GM10266 (cell line): Measurements from ENCODE around the gene SRRD.
"Not testable (repeated sequence)": the region's sequence is repeated elsewhere in the genome, so short reads cannot be mapped to it uniquely, and the experiment has no call there.

Experiments
- DNase-seq: peaks from one replicate; pipeline ENCODE4 v3.0.0; 2012; ENCODE audit errors: extremely low spot score
- CTCF ChIP-seq: IDR thresholded peaks from 2 replicates; pipeline ENCODE4 v1.5.1; 2012; ENCODE audit warnings: mild to moderate bottlenecking, low read depth; ENCODE audit not compliant: control insufficient read depth, insufficient read depth; ENCODE audit errors: missing control alignments

The SRRD gene

DNA sequence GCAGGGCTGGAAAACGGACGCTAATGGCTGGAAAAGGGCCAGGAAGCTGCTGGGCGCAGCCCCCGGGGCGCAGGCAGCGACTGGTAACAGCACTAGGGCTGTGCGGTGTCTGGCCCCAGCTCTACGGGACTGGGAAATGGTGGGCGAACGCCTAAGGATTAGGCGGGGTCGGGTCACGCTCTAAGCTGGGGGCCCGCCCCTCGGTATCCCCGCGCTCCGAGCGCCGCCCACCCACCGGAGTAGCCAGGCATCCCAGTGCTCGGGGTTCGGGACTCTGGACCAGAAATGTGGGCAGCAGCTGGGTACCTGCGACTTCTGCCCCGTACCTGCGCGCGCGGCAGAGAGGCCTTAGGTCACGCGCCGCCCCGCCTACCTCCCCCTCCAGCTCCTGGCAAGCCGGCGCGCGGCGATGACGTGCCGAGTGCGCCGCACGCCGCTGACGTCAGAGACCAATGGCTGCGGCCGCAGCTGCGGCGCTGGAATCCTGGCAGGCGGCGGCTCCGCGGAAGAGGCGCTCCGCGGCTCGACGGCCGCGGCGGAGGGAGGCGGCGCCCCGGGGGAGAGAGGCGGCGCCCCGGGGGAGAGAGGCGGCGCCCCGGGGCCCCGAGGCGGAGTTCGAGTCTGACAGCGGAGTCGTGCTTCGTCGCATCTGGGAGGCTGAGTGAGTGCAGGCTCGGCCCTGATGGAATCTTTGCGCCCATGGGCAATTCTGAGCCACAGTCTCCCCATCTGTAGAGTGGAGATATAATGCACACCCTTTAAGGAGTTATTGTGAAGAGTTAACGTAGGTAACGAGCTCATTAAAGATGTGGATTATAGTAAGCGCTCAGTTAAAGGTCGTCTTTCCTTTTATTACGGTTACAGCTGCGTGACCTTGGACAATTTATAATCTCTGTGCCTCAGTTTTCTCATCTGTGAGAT, at the start of gene SRRD, which contains the start of gene HPS4:
SRRD (plus strand) TSS at position 439 of the 921 bp plus-strand sequence; CDS start at position 453, 14 bp downstream.
HPS4 (minus strand) TSS at position 345 of the 921 bp plus-strand sequence. CDS start 2,021 bp downstream, outside the sequence.
- TF ChIP-seq CTCF = no peak
- DNase-seq = peak; percentile 90

DNA sequence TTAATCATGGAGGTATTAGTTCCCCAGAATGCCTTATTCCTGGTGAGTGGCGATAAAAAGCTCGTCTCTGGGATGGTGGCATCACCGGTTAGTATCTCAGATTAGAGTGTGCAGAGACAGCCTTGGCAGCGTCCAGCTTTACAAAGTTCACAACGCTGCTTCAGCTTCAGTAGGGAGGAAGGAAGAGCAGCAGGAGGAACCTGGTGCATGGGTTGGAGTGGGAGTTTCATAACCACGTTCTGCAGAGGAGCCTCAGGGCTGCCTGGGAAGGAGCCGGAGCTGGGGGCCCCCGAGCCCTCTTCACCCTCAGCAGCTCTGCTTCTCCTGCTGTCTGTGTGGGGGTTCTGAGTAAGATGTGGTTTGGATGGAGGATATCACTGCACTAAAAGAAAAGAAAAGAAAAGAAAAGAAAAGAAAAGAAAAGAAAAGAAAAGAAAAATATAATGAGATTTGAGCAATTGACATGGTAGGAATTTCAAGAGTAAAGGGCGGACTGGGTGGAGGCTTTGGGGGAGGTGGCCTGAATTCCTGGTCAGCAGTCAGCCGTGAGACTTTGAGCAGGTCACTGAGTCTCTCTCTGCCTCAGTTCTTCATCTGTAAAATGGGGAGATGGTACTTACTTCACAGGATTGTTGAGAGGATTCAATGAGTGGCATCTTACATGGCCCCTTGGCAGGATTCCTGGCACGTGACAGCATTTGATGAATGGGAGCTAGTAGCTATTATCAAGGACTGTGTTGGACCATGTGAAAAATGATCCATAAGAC, 48.2 kb upstream of the SRRD start:
- no peak for DNase-seq
- TF ChIP-seq CTCF = no peak

DNA sequence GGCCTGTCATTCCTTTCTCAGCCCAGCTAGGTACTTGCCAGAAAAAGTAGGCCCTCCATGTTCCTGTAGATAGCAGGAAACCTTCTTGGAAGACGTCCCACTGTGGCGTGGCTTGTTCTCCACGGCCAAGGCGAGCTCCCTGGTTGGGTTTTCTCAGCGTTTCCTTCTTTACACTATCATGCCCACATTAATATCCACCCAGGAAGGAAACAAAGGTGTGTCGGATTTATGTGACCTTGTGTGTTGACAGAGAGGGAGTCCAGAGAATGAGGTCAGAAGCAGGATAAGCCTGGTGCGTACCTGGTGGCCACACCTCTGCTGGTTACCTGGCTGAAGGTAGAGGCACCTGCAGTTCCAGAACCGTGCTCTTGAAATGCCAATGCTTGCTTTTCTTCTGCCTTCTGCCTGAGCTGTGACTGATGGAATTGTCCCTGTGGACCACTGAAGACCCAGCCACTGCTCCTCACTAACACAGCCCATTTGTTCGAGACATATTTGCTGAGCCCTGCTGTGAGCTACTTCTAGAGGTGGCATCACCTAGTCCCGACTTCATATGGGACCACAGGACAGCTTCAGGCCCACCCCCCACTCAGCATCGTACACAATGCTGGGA, 46.7 kb upstream of the SRRD start:
- TF ChIP-seq CTCF = no peak
- no peak for DNase-seq

DNA sequence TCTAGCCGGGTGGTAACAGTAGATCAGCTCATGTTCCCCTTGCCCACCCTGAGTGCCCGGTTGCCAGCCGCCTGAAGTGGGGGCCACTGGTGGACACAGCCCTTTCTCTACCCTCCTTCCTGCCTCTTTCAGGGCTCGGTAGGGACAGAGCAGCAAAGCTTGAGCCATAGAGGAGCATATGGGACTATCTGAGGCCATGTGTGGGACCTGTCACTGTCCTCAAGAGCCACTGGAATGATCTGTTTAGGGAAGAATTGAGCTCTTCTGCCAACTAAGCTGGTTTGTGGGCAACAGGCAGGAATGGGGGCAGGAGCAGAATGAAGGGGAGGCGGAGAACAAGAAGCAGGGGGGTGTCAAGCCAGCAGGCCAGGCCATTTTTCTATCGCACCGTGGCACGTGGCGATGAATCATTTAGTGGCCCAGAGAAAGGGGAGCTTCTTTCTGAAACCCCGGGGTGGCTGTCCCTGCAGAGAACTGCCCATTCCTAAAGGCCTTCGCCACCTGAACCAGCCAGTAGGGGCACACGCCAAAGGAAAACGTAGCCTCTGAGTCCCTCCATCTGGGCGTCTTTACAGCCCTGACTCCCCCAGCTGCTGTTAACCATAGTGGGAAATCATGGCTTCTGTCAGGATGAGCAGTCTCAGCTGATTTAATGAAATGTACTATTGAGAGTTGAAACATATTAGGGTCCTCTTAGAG, 45.8 kb upstream of the SRRD start:
- TF ChIP-seq CTCF = no peak
- no peak for DNase-seq

DNA sequence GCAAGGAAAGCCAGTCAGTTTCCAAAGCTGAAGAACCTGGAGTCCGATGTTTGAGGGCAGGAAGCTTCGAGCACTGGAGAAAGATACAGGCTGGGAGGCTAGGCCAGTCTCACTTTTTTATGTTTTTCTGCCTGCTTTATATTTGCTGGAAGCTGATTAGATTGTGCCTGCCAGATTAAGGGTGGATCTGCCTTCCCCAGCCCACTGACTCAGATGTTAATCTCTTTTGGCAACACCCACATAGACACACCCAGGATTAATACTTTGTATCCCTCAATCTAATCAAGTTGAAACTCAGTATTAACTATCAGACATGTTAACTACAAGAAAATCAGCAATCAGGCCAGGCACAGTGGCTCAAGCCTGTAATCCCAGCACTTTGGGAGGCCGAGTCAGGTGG, 44.9 kb upstream of the SRRD start:
- DNase-seq = not testable (repeated sequence)

DNA sequence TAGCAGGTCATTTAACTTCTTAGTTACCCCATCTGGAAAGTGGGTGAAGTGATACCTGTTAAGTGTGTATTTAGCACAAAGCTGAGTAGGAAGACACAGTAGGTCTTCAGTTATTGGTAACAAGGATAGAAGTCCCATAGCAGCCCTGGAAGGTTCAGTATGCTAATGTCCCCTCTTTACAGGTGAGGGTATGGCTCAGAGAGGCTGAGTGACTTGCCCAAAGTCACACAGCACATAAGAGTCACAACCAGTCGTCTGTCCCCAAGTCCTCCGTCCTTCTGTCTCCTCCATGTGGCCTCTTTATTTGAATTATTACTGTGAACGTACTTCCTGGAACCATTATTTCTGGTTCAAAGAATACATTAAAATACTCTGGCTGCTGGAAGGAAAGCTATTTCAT, 44.1 kb upstream of the SRRD start:
- TF ChIP-seq CTCF = no peak
- no peak for DNase-seq
